Suprapubic skin (tissue), 4 donors: Measurements from ENCODE around the gene NEUROG1. TPM values are rescaled to one million over a fixed set of nuclear protein-coding genes. Genes with fewer than 3 reads are reported as not detected.

Experiments
- DNase-seq, 2 donors: peaks; one replicate each; pipeline ENCODE4 v3.0.0-alpha.2; 2019; ENCODE audit warnings: low spot score in 2 of 2
- H3K27ac ChIP-seq: fragments of 200-600 bp; sonication (generic); one replicate; pipeline ENCODE4 v1.5.1; 2019
- H3K27me3 ChIP-seq: fragments of 200-600 bp; sonication (generic); one replicate; pipeline ENCODE4 v1.5.1; 2019
- H3K36me3 ChIP-seq: fragments of 200-600 bp; sonication (generic); one replicate; pipeline ENCODE4 v1.5.1; 2019
- H3K4me1 ChIP-seq: fragments of 200-600 bp; sonication (generic); one replicate; pipeline ENCODE4 v1.5.1; 2019
- H3K4me3 ChIP-seq: fragments of 200-600 bp; sonication (generic); one replicate; pipeline ENCODE4 v1.5.1; 2019; ENCODE audit warnings: mild to moderate bottlenecking
- H3K9me3 ChIP-seq: fragments of 200-600 bp; sonication (generic); one replicate; pipeline ENCODE4 v1.5.1; 2019
- CTCF ChIP-seq, 2 donors: fragments of 200-600 bp in 1 of 2; fragments of 450-650 bp in 1 of 2; sonication (generic) in 1 of 2; IDR thresholded peaks; one replicate each; pipeline ENCODE4 v1.5.1; 2016 to 2019; ENCODE audit warnings: antibody characterized with exemption in 2 of 2, mild to moderate bottlenecking in 1 of 2, moderate library complexity in 1 of 2
- EP300 ChIP-seq: sonication (generic); formaldehyde crosslinking; IDR thresholded peaks from one replicate; pipeline ENCODE4 v1.6.1; 2017; ENCODE audit warnings: antibody characterized with exemption
- POLR2A ChIP-seq, 2 donors: fragments of 450-650 bp; IDR thresholded peaks; one replicate each; pipeline ENCODE4 v1.6.1; 2017; ENCODE audit warnings: antibody characterized with exemption in 2 of 2, mild to moderate bottlenecking in 2 of 2, moderate library complexity in 2 of 2
- POLR2AphosphoS5 ChIP-seq, 3 donors: sonication (generic); formaldehyde crosslinking; IDR thresholded peaks; one replicate each; pipeline ENCODE4 v1.6.1; 2017; ENCODE audit warnings: antibody characterized with exemption in 3 of 3
- WGBS: methylation state at CpG from one replicate; pipeline ENCODE4 v1.1.5; 2018; 5-methylcytosine and 5-hydroxymethylcytosine counted together
- total RNA-seq, 4 donors: library from RNA; depleted of rRNA; stranded (reverse); fragments of >200 nt; gene quantifications; one replicate each; pipeline ENCODE4 v1.1.0, GENCODE V29; 2016

The NEUROG1 gene
- total RNA-seq, 4 donors from 2014 or later = not detected

GRCh38 chr5:135546912-135547311 lies 11.1 kb upstream of the NEUROG1 start:
- DNase-seq = no peak
- Histone ChIP-seq H3K9me3 (no peaks in the 10 kb centered on the region), H3K4me3 (no peak overlapping the region), H3K27me3 (peaks cover 59% of the 10 kb centered on the region), H3K4me1 (peaks cover 18% of the 10 kb centered on the region), H3K27ac (no peak overlapping the region), H3K36me3 (no peaks in the 10 kb centered on the region)
- TF ChIP-seq CTCF (IDR thresholded peaks at IDR 0.05) (no peak), EP300 (no peak), POLR2A (IDR thresholded peaks at IDR 0.05) (no peak), POLR2AphosphoS5 (IDR thresholded peaks at IDR 0.05) (no peak)
- WGBS = 70% methylated on average over 4 of the region's 4 CpGs

GRCh38 chr5:135546101-135546500 lies 10.3 kb upstream of the NEUROG1 start:
- Histone ChIP-seq H3K4me1 (peaks cover 18% of the 10 kb centered on the region), H3K4me3 (no peak overlapping the region), H3K9me3 (no peaks in the 10 kb centered on the region), H3K36me3 (no peaks in the 10 kb centered on the region), H3K27ac (no peak overlapping the region), H3K27me3 (peaks cover 64% of the 10 kb centered on the region)
- TF ChIP-seq EP300 (no peak), POLR2A (IDR thresholded peaks at IDR 0.05) (no peak), CTCF (IDR thresholded peaks at IDR 0.05) (no peak), POLR2AphosphoS5 (IDR thresholded peaks at IDR 0.05) (no peak)
- no peak for DNase-seq
- 81% methylated on average over 12 of the region's 12 CpGs for WGBS

GRCh38 chr5:135545099-135545498 lies 9.3 kb upstream of the NEUROG1 start:
- H3K27me3 ChIP-seq = peaks cover 73% of the 10 kb centered on the region
- H3K36me3 ChIP-seq = no peaks in the 10 kb centered on the region
- H3K27ac ChIP-seq = no peak overlapping the region
- no peak for DNase-seq
- 80% methylated on average over 17 of the region's 17 CpGs for WGBS
- no peak for TF ChIP-seq POLR2AphosphoS5 (IDR thresholded peaks at IDR 0.05)
- no peak for TF ChIP-seq EP300
- TF ChIP-seq CTCF (IDR thresholded peaks at IDR 0.05) = no peak
- TF ChIP-seq POLR2A (IDR thresholded peaks at IDR 0.05) = no peak
- no peak overlapping the region for H3K4me3 ChIP-seq
- H3K9me3 ChIP-seq = no peaks in the 10 kb centered on the region
- H3K4me1 ChIP-seq = peaks cover 18% of the 10 kb centered on the region

GRCh38 chr5:135543485-135544304 lies 7.9 kb upstream of the NEUROG1 start:
- H3K9me3 ChIP-seq = no peaks in the 10 kb centered on the region
- H3K4me3 ChIP-seq = peak overlapping the region; percentile 58
- peaks cover 18% of the 10 kb centered on the region for H3K4me1 ChIP-seq
- peak in 1 of 2 donors; percentile 45 for DNase-seq
- H3K27ac ChIP-seq = no peak overlapping the region
- 10% methylated on average over 67 of the region's 77 CpGs for WGBS
- no peaks in the 10 kb centered on the region for H3K36me3 ChIP-seq
- peaks cover 80% of the 10 kb centered on the region for H3K27me3 ChIP-seq
- TF ChIP-seq EP300 (no peak), CTCF (IDR thresholded peaks at IDR 0.05) (no peak), POLR2A (IDR thresholded peaks at IDR 0.05) (no peak), POLR2AphosphoS5 (IDR thresholded peaks at IDR 0.05) (no peak)

GRCh38 chr5:135543001-135543484 lies 7.3 kb upstream of the NEUROG1 start:
- Histone ChIP-seq H3K27ac (no peak overlapping the region), H3K4me1 (peaks cover 18% of the 10 kb centered on the region), H3K27me3 (peaks cover 79% of the 10 kb centered on the region), H3K9me3 (no peaks in the 10 kb centered on the region), H3K36me3 (no peaks in the 10 kb centered on the region), H3K4me3 (peak overlapping the region; percentile 58)
- DNase-seq = no peak
- WGBS = 65% methylated on average over 5 of the region's 5 CpGs
- TF ChIP-seq CTCF (IDR thresholded peaks at IDR 0.05) (no peak), EP300 (no peak), POLR2AphosphoS5 (IDR thresholded peaks at IDR 0.05) (no peak), POLR2A (IDR thresholded peaks at IDR 0.05) (no peak)
